BJ (cell line): ENCODE measurements around the gene KIAA1328. TPM values are rescaled to one million over a fixed set of nuclear protein-coding genes. Genes with fewer than 3 reads are reported as not detected.

Experiments
- CTCF ChIA-PET: fragments of 350-600 bp; formaldehyde crosslinking; extraction: SDS; loops from one replicate; lab custom pipeline; 2021; ENCODE audit warnings: antibody characterized with exemption, inconsistent platforms; lab: Yijun Ruan, JAX
- POLR2A ChIA-PET: fragments of 300-600 bp; sonication (Branson Sonifier 250); formaldehyde crosslinking; extraction: SDS; loops from one replicate; lab custom pipeline; 2021; ENCODE audit warnings: antibody characterized with exemption; lab: Charles Lee
- DNase-seq: peaks from one replicate; pipeline ENCODE4 v3.0.0-alpha.2; 2011; ENCODE audit warnings: low read depth
- H3K27me3 ChIP-seq: 2 replicates; pipeline ENCODE4 v1.6.0; 2011; ENCODE audit warnings: low read length; ENCODE audit not compliant: control insufficient read depth, insufficient read depth
- H3K36me3 ChIP-seq: 2 replicates; pipeline ENCODE4 v1.5.1; 2011; ENCODE audit warnings: low read length; ENCODE audit not compliant: control insufficient read depth, insufficient read depth
- H3K4me3 ChIP-seq: 2 replicates; pipeline ENCODE4 v1.5.1; 2011; ENCODE audit warnings: low read depth, mild to moderate bottlenecking, control low read depth, low read length
- CTCF ChIP-seq: IDR thresholded peaks from 2 replicates; pipeline ENCODE4 v1.5.1; 2011; ENCODE audit warnings: low read depth, mild to moderate bottlenecking, control low read depth, inconsistent platforms, low read length, moderate library complexity; ENCODE audit not compliant: insufficient read depth
- polyA plus RNA-seq: library from polyadenylated mRNA; depleted of rRNA; stranded (reverse); fragments of >200 nt; gene quantifications from 2 replicates; pipeline ENCODE4 v1.2.3, GENCODE V29; 2011

The KIAA1328 gene
- polyA plus RNA-seq, 1 experiment = 2.2 TPM

GRCh38 chr18:37182340-37183135, 353.6 kb downstream of the KIAA1328 start:
- ChIA-PET POLR2A (no interaction called here), CTCF (no interaction called here)
- TF ChIP-seq CTCF = no peak
- Histone ChIP-seq H3K27me3 (no peaks in the 10 kb centered on the region), H3K4me3 (no peak overlapping the region), H3K36me3 (no peaks in the 10 kb centered on the region)
- no peak for DNase-seq

GRCh38 chr18:37184209-37184868, 355.4 kb downstream of the KIAA1328 start:
- ChIA-PET CTCF (no interaction called here), POLR2A (no interaction called here)
- TF ChIP-seq CTCF = no peak
- Histone ChIP-seq H3K4me3 (no peak overlapping the region), H3K36me3 (no peaks in the 10 kb centered on the region), H3K27me3 (no peaks in the 10 kb centered on the region)
- no peak for DNase-seq

DNA sequence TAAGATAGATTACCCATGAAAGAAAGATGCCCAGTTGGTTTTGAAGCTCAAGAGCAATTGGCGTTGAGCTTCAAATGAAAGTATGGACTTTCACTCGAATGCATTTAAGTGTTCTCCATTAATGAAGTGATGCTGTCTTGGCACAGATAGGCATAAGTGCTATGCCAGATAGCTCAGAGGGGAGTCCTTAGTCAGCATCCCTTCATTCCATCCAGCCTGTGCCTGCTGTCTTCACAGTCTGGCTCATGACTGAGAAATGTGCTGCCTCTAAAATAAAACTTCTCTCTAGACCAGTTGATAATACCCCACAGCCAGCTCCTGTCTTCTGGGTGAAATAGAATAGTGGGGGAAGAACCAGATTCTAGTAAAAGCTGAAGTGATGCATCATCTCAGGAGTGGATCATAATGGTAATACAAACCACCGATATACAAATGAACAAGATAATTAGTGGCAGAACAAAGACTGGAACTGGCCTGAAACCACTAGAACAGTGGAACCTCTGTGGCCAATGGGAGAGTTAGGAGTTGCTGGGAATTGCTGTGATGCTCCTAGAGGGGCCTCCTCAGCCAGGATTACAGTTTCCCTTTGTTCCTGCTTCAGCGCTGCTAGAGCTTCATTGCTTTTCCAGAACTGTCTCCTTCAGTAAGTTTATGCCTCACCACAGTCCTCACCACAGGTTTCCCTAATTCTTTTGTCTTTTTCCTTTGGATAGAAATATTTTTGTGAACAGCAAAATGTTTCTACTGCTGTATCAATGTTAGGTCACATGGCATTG, 359.3 kb downstream of the KIAA1328 start:
- ChIA-PET POLR2A (no interaction called here), CTCF (no interaction called here)
- Histone ChIP-seq H3K4me3 (no peak overlapping the region), H3K36me3 (no peaks in the 10 kb centered on the region), H3K27me3 (no peaks in the 10 kb centered on the region)
- DNase-seq = no peak
- TF ChIP-seq CTCF = no peak

DNA sequence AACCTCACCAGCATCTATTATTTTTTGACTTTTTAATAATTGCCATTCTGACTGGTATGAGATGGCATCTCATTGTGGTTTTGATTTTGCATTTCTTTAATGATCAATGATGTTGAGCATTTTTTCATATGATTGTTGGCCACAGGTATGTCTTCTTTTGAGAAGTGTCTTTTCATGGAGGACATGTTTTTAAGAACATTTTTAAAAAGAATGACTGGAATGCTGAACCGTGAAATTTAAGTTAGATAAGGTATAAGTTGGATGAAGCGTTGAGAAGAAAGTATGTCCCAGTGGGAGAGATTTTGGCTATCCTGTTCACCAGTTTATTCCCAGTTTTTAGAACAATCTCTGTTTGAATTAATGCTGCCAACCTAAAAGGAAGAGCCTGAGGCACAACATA, 370.8 kb downstream of the KIAA1328 start:
- no peak for TF ChIP-seq CTCF
- DNase-seq = no peak
- Histone ChIP-seq H3K4me3 (no peak overlapping the region), H3K27me3 (no peaks in the 10 kb centered on the region), H3K36me3 (no peaks in the 10 kb centered on the region)
- POLR2A ChIA-PET = no interaction called here
- CTCF ChIA-PET = no interaction called here

GRCh38 chr18:37207343-37207742, 378.4 kb downstream of the KIAA1328 start:
- no peaks in the 10 kb centered on the region for H3K27me3 ChIP-seq
- CTCF ChIA-PET = no interaction called here
- DNase-seq = no peak
- no peak for TF ChIP-seq CTCF
- no peak overlapping the region for H3K4me3 ChIP-seq
- no peaks in the 10 kb centered on the region for H3K36me3 ChIP-seq
- POLR2A ChIA-PET = no interaction called here
